Esophagus squamous epithelium (tissue), 5 donors: ENCODE measurements around the gene HEATR1. TPM values are rescaled to one million over a fixed set of nuclear protein-coding genes. Genes with fewer than 3 reads are reported as not detected.

Experiments
- DNase-seq: peaks from one replicate; lab custom pipeline; 2025; lab: John Stamatoyannopoulos, UW
- H3K27ac ChIP-seq, 4 donors: fragments of 200-600 bp; sonication (generic); one replicate each; pipeline ENCODE4 v1.5.1; 2016 to 2019; ENCODE audit warnings: mild to moderate bottlenecking in 1 of 4
- H3K27me3 ChIP-seq, 4 donors: fragments of 200-600 bp; sonication (generic); 1 replicate in 3 of 4; 2 replicates in 1 of 4; pipeline versions ENCODE4 v1.5.1 to v1.6.0; 2017 to 2021; ENCODE audit warnings: antibody characterized with exemption in 1 of 4
- H3K36me3 ChIP-seq, 3 donors: fragments of 200-600 bp; sonication (generic); one replicate each; pipeline ENCODE4 v1.5.1; 2016 to 2019
- H3K4me1 ChIP-seq, 3 donors: fragments of 200-600 bp; sonication (generic); one replicate each; pipeline ENCODE4 v1.5.1; 2017 to 2019
- H3K4me3 ChIP-seq, 4 donors: fragments of 200-600 bp; sonication (generic); 1 replicate in 3 of 4; 2 replicates in 1 of 4; pipeline ENCODE4 v1.5.1; 2016 to 2019; ENCODE audit warnings: mild to moderate bottlenecking in 2 of 4, moderate library complexity in 1 of 4
- H3K9me3 ChIP-seq, 3 donors: fragments of 200-600 bp; sonication (generic); one replicate each; pipeline ENCODE4 v1.5.1; 2016 to 2019
- CTCF ChIP-seq, 6 experiments: fragments of 450-650 bp in 4 of 6; fragments of 200-600 bp in 2 of 6; sonication (generic) in 2 of 6; IDR thresholded peaks; one replicate each; pipeline ENCODE4 v1.5.1; 2016 to 2019; ENCODE audit warnings: antibody characterized with exemption in 6 of 6, mild to moderate bottlenecking in 4 of 6, moderate library complexity in 4 of 6
- POLR2A ChIP-seq, 4 donors: fragments of 450-650 bp; IDR thresholded peaks; one replicate each; pipeline ENCODE4 v1.6.1; 2017; ENCODE audit warnings: antibody characterized with exemption in 4 of 4, mild to moderate bottlenecking in 4 of 4, moderate library complexity in 3 of 4
- WGBS, 2 donors: methylation state at CpG; one replicate each; pipeline ENCODE4 v1.1.5; 2018; 5-methylcytosine and 5-hydroxymethylcytosine counted together
- intact Hi-C: fragments of 100-400 bp; cut with DNase I; formaldehyde crosslinking; loops from one replicate; pipeline ENCODE4 v1.15.0; 2022
- total RNA-seq, 4 donors: library from RNA; depleted of rRNA; stranded (reverse); fragments of >200 nt; gene quantifications; one replicate each; pipeline ENCODE4 v1.1.0, GENCODE V29; 2016
- donor health status: DM: yes; HTN: yes; CAD: no.

HEATR1 gene
- 10 to 100 TPM; 12.4 to 38.9 (median 23.9) TPM for total RNA-seq

- peaks cover 0 to 14% (median 0%) of the 10 kb centered on the region in 4 donors for H3K27me3 ChIP-seq
- H3K4me1 ChIP-seq: peaks cover 0 to 27% (median 11%) of the 10 kb centered on the region in 3 donors
- WGBS, 2 donors: 0% methylated on average over 24 to 48 of the region's 54 CpGs
- DNase-seq: peak; percentile 46
- TF ChIP-seq CTCF (IDR thresholded peaks at IDR 0.05): peak in 1 of 6 experiments; percentile 29
- TF ChIP-seq POLR2A (IDR thresholded peaks at IDR 0.05): peak in 2 of 4 donors; percentile 21 to 34
- H3K36me3 ChIP-seq: peaks cover 0 to 33% (median 0%) of the 10 kb centered on the region in 3 donors
- peak within 1 kb of the TSS; percentile 79 to 93 (median 84) for H3K27ac ChIP-seq
- H3K4me3 ChIP-seq: peak within 1 kb of the TSS; percentile 58 to 86 (median 76)
- intact Hi-C loops: no loop called here
- H3K9me3 ChIP-seq: no peaks in the 10 kb centered on the region
Measured at GRCh38 chr1:236603991-236604904, at the start of gene HEATR1. HEATR1 (minus strand) TSS chr1:236604516; CDS start chr1:236604095, 421 bp downstream.

DNA sequence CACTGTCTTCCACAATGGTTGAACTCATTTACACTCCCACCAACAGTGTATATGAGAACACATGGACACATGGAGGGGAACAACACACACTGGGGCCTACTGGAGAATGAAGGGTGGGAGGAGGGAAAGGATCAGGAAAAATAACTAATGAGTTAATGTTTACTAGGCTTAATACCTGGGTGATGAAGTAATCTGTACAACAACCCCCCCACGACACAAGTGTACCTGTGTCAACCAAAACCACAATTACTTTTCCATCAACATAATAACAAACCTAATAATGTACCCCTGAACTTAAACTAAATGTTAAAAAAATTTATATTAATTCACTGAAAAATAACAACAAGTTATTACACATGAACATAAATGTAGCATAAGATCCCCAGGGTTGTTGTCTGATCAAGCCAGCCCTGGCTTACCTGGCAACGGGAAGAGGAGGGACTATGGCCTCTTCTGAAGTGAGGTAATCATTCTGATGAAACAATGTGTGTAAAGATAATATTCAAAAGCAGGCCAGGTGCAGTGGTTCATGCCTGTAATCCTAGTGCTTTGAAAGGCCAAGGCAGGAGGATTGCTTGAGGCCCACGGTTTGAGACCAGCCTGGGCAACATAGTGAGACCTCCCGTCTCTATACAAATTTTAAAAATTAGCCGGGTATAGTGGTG, 40.8 kb upstream of the HEATR1 start:
- Histone ChIP-seq H3K27me3 (no peaks in the 10 kb centered on the region), H3K4me3 (no peak overlapping the region), H3K9me3 (no peaks in the 10 kb centered on the region), H3K36me3 (no peaks in the 10 kb centered on the region), H3K4me1 (no peaks in the 10 kb centered on the region), H3K27ac (no peak overlapping the region)
- intact Hi-C loops: no loop called here
- DNase-seq: no peak
- 70 to 79% methylated on average over 5 of the region's 5 CpGs for WGBS, 2 donors
- TF ChIP-seq CTCF (IDR thresholded peaks at IDR 0.05): no peak
- no peak for TF ChIP-seq POLR2A (IDR thresholded peaks at IDR 0.05)

GRCh38 chr1:236642763-236643162, 38.4 kb upstream of the HEATR1 start:
- H3K27me3 ChIP-seq: no peaks in the 10 kb centered on the region
- H3K9me3 ChIP-seq: no peaks in the 10 kb centered on the region
- no peak overlapping the region for H3K27ac ChIP-seq
- no peaks in the 10 kb centered on the region for H3K4me1 ChIP-seq
- WGBS, 2 donors: 64 to 77% methylated on average over 4 of the region's 4 CpGs
- H3K4me3 ChIP-seq: no peak overlapping the region
- H3K36me3 ChIP-seq: no peaks in the 10 kb centered on the region
- no peak for DNase-seq
- no peak for TF ChIP-seq POLR2A (IDR thresholded peaks at IDR 0.05)
- TF ChIP-seq CTCF (IDR thresholded peaks at IDR 0.05): no peak
- intact Hi-C loops: no loop called here

GRCh38 chr1:236639686-236640085, 35.4 kb upstream of the HEATR1 start:
- DNase-seq: no peak
- Histone ChIP-seq H3K27me3 (no peaks in the 10 kb centered on the region), H3K9me3 (no peaks in the 10 kb centered on the region), H3K36me3 (no peaks in the 10 kb centered on the region), H3K27ac (no peak overlapping the region), H3K4me3 (no peak overlapping the region), H3K4me1 (no peaks in the 10 kb centered on the region)
- TF ChIP-seq POLR2A (IDR thresholded peaks at IDR 0.05): no peak
- no peak for TF ChIP-seq CTCF (IDR thresholded peaks at IDR 0.05)
- 52 to 62% methylated on average over 4 of the region's 4 CpGs for WGBS, 2 donors
- intact Hi-C loops: no loop called here

GRCh38 chr1:236638945-236639344, 34.6 kb upstream of the HEATR1 start:
- H3K27me3 ChIP-seq: no peaks in the 10 kb centered on the region
- WGBS, 2 donors: 80 to 93% methylated on average over 11 to 13 of the region's 13 CpGs

More at GRCh38 chr1:236638945-236639344, 34.6 kb upstream of the HEATR1 start:
- no peak for DNase-seq
- Histone ChIP-seq H3K27ac (no peak overlapping the region), H3K36me3 (no peaks in the 10 kb centered on the region), H3K4me1 (no peaks in the 10 kb centered on the region), H3K9me3 (no peaks in the 10 kb centered on the region), H3K4me3 (no peak overlapping the region)
- intact Hi-C loops: no loop called here
- no peak for TF ChIP-seq CTCF (IDR thresholded peaks at IDR 0.05)
- no peak for TF ChIP-seq POLR2A (IDR thresholded peaks at IDR 0.05)
